Hepatocyte (in vitro differentiated cells): Measurements from ENCODE around the gene ASMT. TPM values are rescaled to one million over a fixed set of nuclear protein-coding genes. Genes with fewer than 3 reads are reported as not detected.

ENCODE experiments used
- DNase-seq: peaks from one replicate; pipeline ENCODE4 v3.0.0-alpha.2; 2016; ENCODE audit warnings: low spot score
- H2AFZ ChIP-seq: fragments of 200-600 bp; sonication (generic); 2 replicates; pipeline ENCODE4 v1.6.0; 2016; ENCODE audit warnings: antibody characterized with exemption, mild to moderate bottlenecking
- H3K27ac ChIP-seq: fragments of 200-600 bp; sonication (generic); 2 replicates; pipeline ENCODE4 v1.5.1; 2016; ENCODE audit warnings: mild to moderate bottlenecking
- H3K27me3 ChIP-seq: fragments of 200-600 bp; sonication (generic); 2 replicates; pipeline ENCODE4 v1.6.1; 2016
- H3K36me3 ChIP-seq: fragments of 200-600 bp; sonication (generic); replicated peaks from 2 replicates; pipeline ENCODE4 v1.5.1; 2016; ENCODE audit warnings: low read depth; ENCODE audit not compliant: insufficient read depth
- H3K4me1 ChIP-seq: fragments of 200-600 bp; sonication (generic); 2 replicates; pipeline ENCODE4 v1.5.1; 2016; ENCODE audit warnings: mild to moderate bottlenecking, moderate library complexity; ENCODE audit not compliant: insufficient read depth
- H3K4me2 ChIP-seq: fragments of 200-600 bp; sonication (generic); 2 replicates; pipeline ENCODE4 v1.6.0; 2016
- H3K4me3 ChIP-seq: fragments of 200-600 bp; sonication (generic); 2 replicates; pipeline ENCODE4 v1.5.1; 2016; ENCODE audit warnings: mild to moderate bottlenecking
- H3K79me2 ChIP-seq: fragments of 200-600 bp; sonication (generic); 2 replicates; pipeline ENCODE4 v1.6.0; 2017; ENCODE audit warnings: mild to moderate bottlenecking
- H3K9me2 ChIP-seq: fragments of 200-600 bp; sonication (generic); replicated peaks from 2 replicates; pipeline ENCODE4 v1.6.0; 2017; ENCODE audit warnings: mild to moderate bottlenecking; ENCODE audit not compliant: insufficient read depth
- H3K9me3 ChIP-seq: fragments of 200-600 bp; sonication (generic); 2 replicates; pipeline ENCODE4 v1.5.1; 2016; ENCODE audit warnings: low read depth, mild to moderate bottlenecking
- H4K20me1 ChIP-seq: fragments of 200-600 bp; sonication (generic); 2 replicates; pipeline ENCODE4 v1.6.0; 2016; ENCODE audit warnings: mild to moderate bottlenecking; ENCODE audit not compliant: insufficient read depth, poor library complexity, severe bottlenecking
- CTCF ChIP-seq: fragments of 200-600 bp; sonication (generic); IDR thresholded peaks from 2 replicates; pipeline ENCODE4 v1.5.1; 2016; ENCODE audit warnings: antibody characterized with exemption, mild to moderate bottlenecking; ENCODE audit not compliant: poor library complexity
- EZH2 ChIP-seq: fragments of 200-600 bp; sonication (generic); IDR thresholded peaks from 2 replicates; pipeline ENCODE4 v1.6.1; 2016; ENCODE audit warnings: antibody characterized with exemption, mild to moderate bottlenecking, borderline replicate concordance
- EZH2phosphoT487 ChIP-seq: fragments of 200-600 bp; sonication (generic); IDR thresholded peaks from one replicate; pipeline ENCODE4 v1.6.1; 2018; ENCODE audit warnings: antibody characterized with exemption, mild to moderate bottlenecking, low read depth, moderate library complexity; ENCODE audit not compliant: unreplicated experiment, severe bottlenecking
- WGBS: methylation state at CpG from one replicate; pipeline ENCODE4 v1.1.6; 2016; ENCODE audit warnings: low lambda C conversion rate; ENCODE audit errors: missing lambda C conversion rate; 5-methylcytosine and 5-hydroxymethylcytosine counted together
- polyA plus RNA-seq: library from polyadenylated mRNA; unstranded; fragments of >200 nt; fragmentation: Nextera tagmentation; extraction: Ambion mirVana; gene quantifications from 2 replicates; pipeline ENCODE4 v1.2.1, GENCODE V29; 2016
- total RNA-seq: library from RNA; depleted of rRNA; stranded (reverse); fragments of >200 nt; gene quantifications from 2 replicates; pipeline ENCODE4 v1.2.3, GENCODE V29; 2014

Gene ASMT
- total and polyA plus RNA-seq, 2 experiments from 2014 or later: not detected

- H3K79me2 ChIP-seq: peaks cover 51% of the 10 kb centered on the region
Measured at GRCh38 chrX:1591863-1592469, 22.9 kb upstream of the ASMT start.

DNA sequence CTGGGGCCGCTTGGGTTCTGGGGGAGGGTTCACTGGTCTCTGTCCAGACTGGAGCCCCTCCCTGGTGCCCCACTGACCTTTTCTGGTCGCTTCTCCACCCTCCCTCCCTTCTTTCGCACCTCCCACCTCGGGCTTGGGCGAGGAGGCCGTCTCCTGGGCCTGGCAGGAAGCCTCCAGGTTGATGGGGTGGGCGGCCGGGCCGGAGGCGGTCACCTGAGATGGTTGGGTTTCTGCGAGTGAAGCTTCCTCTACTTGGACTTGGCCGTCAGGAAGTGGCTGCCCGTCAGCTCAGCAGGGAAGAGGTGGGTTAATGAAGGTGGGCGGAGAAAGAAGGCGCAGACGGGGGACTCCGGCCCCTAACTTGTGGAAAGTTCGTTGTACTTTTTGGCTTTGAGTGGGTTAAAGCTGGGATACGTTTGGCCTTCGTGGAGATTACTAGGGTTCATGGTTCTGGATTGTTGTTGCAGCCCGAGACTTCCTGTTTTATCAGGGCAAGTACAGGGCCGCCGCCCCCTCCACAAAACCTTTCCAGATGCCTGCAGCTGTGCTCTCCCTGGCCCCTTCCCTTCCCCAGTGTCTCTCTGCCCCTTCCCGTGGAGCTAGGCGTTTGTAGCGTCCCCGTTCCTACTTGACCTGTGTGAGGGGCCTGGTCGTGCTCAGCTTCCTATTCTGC is 22.3 kb upstream of the ASMT start:
- peak overlapping the region; percentile 96 for H3K4me2 ChIP-seq
- no peak for TF ChIP-seq EZH2
- no peak for TF ChIP-seq EZH2phosphoT487
- TF ChIP-seq CTCF: no peak
- peak; percentile 50 for DNase-seq
- peaks cover 58% of the 10 kb centered on the region for H3K79me2 ChIP-seq
- H2AFZ ChIP-seq: no peak overlapping the region
- H3K9me2 ChIP-seq: no peaks in the 10 kb centered on the region
- H3K27me3 ChIP-seq: no peaks in the 10 kb centered on the region
- 3% methylated on average over 28 of the region's 28 CpGs for WGBS
- no peaks in the 10 kb centered on the region for H3K9me3 ChIP-seq
- peak overlapping the region; percentile 96 for H3K27ac ChIP-seq
- peaks cover 11% of the 10 kb centered on the region for H3K4me1 ChIP-seq
- H3K4me3 ChIP-seq: peak overlapping the region; percentile 94
- H4K20me1 ChIP-seq: peaks cover 55% of the 10 kb centered on the region
- H3K36me3 ChIP-seq: no peaks in the 10 kb centered on the region

More at GRCh38 chrX:1591863-1592469, 22.9 kb upstream of the ASMT start:
- no peak for DNase-seq
- Histone ChIP-seq H3K36me3 (no peaks in the 10 kb centered on the region), H4K20me1 (peaks cover 49% of the 10 kb centered on the region), H2AFZ (no peak overlapping the region), H3K4me3 (peak overlapping the region; percentile 94), H3K9me2 (no peaks in the 10 kb centered on the region), H3K27ac (peak overlapping the region; percentile 96), H3K4me1 (peaks cover 11% of the 10 kb centered on the region), H3K9me3 (no peaks in the 10 kb centered on the region), H3K4me2 (peak overlapping the region; percentile 96), H3K27me3 (no peaks in the 10 kb centered on the region)
- no peak for TF ChIP-seq CTCF
- TF ChIP-seq EZH2phosphoT487: no peak
- no peak for TF ChIP-seq EZH2
- 2% methylated on average over 13 of the region's 35 CpGs for WGBS

DNA sequence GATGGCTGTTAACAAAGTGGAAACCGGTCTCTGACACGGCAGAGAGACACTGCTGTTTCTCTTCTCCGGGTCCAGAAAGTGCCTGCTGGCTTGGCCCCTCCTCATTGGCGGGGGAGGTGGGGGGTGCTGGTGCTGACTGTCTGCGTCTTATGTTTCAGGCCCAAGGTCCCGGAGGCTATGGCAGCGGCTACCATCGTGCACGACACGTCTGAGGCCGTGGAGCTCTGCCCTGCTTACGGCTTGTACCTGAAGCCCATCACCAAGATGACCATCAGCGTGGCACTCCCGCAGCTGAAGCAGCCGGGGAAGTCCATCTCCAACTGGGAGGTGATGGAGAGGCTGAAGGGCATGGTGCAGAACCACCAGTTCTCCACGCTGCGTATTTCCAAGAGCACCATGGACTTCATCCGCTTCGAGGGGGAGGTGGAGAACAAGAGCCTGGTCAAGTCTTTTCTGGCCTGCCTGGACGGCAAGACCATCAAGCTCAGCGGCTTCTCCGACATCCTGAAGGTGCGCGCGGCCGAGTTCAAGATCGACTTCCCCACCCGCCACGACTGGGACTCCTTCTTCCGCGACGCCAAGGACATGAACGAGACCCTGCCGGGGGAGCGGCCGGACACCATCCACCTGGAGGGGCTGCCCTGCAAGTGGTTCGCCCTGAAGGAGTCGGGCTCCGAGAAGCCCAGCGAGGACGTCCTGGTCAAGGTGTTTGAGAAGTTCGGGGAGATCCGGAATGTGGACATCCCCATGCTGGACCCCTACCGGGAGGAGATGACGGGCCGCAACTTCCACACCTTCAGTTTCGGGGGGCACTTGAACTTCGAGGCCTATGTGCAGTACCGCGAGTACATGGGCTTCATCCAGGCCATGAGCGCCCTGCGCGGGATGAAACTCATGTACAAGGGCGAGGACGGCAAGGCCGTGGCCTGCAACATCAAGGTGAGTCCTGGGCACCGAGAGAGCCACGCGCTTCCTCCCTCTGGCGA is 21.3 kb upstream of the ASMT start:
- Histone ChIP-seq H3K9me3 (no peaks in the 10 kb centered on the region), H3K36me3 (no peaks in the 10 kb centered on the region), H3K4me2 (peak overlapping the region; percentile 96), H3K4me1 (peaks cover 11% of the 10 kb centered on the region), H4K20me1 (peaks cover 63% of the 10 kb centered on the region), H2AFZ (no peak overlapping the region), H3K27ac (peak overlapping the region; percentile 96), H3K79me2 (peaks cover 58% of the 10 kb centered on the region), H3K9me2 (no peaks in the 10 kb centered on the region), H3K27me3 (no peaks in the 10 kb centered on the region), H3K4me3 (peak overlapping the region; percentile 94)
- TF ChIP-seq CTCF (no peak), EZH2phosphoT487 (no peak), EZH2 (no peak)
- no peak for DNase-seq
- WGBS: 93% methylated on average over 59 of the region's 60 CpGs
